MCF 10A (cell line): ENCODE measurements around the gene VSIG8. TPM values are rescaled to one million over a fixed set of nuclear protein-coding genes. Genes with fewer than 3 reads are reported as not detected.
"Not testable (repeated sequence)": the region's sequence is repeated elsewhere in the genome, so short reads cannot be mapped to it uniquely, and the experiment has no call there.

Experiments
- BruUV-seq: library from RNA; stranded (reverse); fragments of 400-500 nt; replicated peaks from 2 replicates; lab custom pipeline; 2021; lab: Mats Ljungman, UMichigan
- CTCF ChIA-PET: fragments of 300-600 bp; sonication (Branson Sonifier 250); formaldehyde crosslinking; extraction: SDS; loops from one replicate; lab custom pipeline; 2021; ENCODE audit warnings: antibody characterized with exemption, inconsistent platforms; lab: Yijun Ruan, JAX
- POLR2A ChIA-PET: fragments of 300-600, 350-650 bp; sonication (Branson Sonifier 250); formaldehyde crosslinking; extraction: SDS; loops from one replicate; lab custom pipeline; 2020; ENCODE audit warnings: antibody characterized with exemption, inconsistent platforms; lab: Yijun Ruan, JAX
- DNase-seq: peaks from one replicate; pipeline ENCODE4 v3.0.0-alpha.2; 2018; ENCODE audit not compliant: unreplicated experiment
- H3K27ac Mint-ChIP-seq: one replicate; pipeline ENCODE4 v1.8.0; 2022; ENCODE audit warnings: mild to moderate bottlenecking, low read depth, mixed read lengths; ENCODE audit not compliant: unreplicated experiment
- H3K27me3 Mint-ChIP-seq: one replicate; pipeline ENCODE4 v1.8.0; 2022; ENCODE audit warnings: mixed read lengths; ENCODE audit not compliant: insufficient read depth, unreplicated experiment
- H3K36me3 Mint-ChIP-seq: one replicate; pipeline ENCODE4 v1.8.0; 2022; ENCODE audit warnings: mild to moderate bottlenecking, moderate library complexity, mixed read lengths; ENCODE audit not compliant: insufficient read depth, unreplicated experiment
- H3K4me1 Mint-ChIP-seq: one replicate; pipeline ENCODE4 v1.8.0; 2022; ENCODE audit warnings: mixed read lengths; ENCODE audit not compliant: insufficient read depth, unreplicated experiment
- H3K4me3 Mint-ChIP-seq: one replicate; pipeline ENCODE4 v1.8.0; 2022; ENCODE audit warnings: mild to moderate bottlenecking, moderate library complexity, mixed read lengths; ENCODE audit not compliant: unreplicated experiment
- H3K9me3 Mint-ChIP-seq: one replicate; pipeline ENCODE4 v1.8.0; 2022; ENCODE audit warnings: mixed read lengths; ENCODE audit not compliant: unreplicated experiment
- intact Hi-C: fragments of 100-400 bp; cut with micrococcal nuclease; formaldehyde crosslinking; loops from 2 replicates; pipeline ENCODE4 v1.14.1; 2022
- total RNA-seq: library from RNA; stranded (reverse); gene quantifications from 2 replicates; pipeline ENCODE4 v1.2.3, GENCODE V29; 2022
- TF ChIP-seq, protein P1 (sequence below): fragments of 200-600 bp; IDR thresholded peaks from one replicate; pipeline ENCODE4 v1.8.0; 2022; ENCODE audit warnings: antibody characterized with exemption, mild to moderate bottlenecking; ENCODE audit not compliant: unreplicated experiment

Gene VSIG8
- total RNA-seq, 1 experiment from 2014 or later: not detected

DNA sequence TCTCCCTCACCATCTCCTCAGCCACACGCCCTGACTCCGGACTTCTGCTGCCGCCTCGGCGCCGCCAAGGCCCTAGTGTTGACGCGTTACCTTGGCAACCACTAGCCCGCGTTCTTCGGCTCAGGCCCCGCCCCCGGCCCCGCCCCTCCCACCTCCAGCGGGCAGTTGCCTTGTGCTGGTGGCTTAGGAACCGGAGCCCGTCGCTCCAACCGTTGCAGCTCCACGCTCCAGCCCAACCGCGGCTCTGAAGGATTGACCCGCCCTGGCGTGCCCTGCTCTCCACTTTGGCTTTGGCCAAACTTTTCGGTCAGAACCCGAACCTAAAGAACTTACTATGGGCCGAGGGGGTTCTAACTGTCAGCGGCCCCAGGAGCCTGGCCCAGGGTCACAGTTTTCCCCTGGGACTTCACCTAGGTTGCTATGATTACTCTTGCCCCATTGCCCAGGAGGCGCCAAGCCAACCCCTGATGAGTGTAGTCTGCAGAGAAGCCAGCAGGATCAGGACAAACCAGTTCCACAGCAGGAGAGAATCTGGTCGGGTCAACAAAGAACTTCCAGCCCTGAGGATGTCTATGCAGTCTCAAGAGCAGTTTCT is 37.7 kb upstream of the VSIG8 start, which contains the start of gene CFAP45:
Gene CFAP45 (minus strand): TSS at position 80 of the 595 bp plus-strand sequence. CDS start 67 bp downstream, at position 13.
- H3K27me3 Mint-ChIP-seq: no peaks in the 10 kb centered on the region
- no peaks in the 10 kb centered on the region for H3K9me3 Mint-ChIP-seq
- BruUV-seq: no TSS peak
- CTCF ChIA-PET: interaction anchor here (0.5 to 8.9 kb wide), 9 partner anchors 8 to 739 kb away, joined by 3 to 134 read pairs (median 3); no protein-coding TSS in a partner anchor
- H3K4me3 Mint-ChIP-seq: peak within 1 kb of the TSS; percentile 60
- POLR2A ChIA-PET: no interaction called here
- TF ChIP-seq, protein P1, sequence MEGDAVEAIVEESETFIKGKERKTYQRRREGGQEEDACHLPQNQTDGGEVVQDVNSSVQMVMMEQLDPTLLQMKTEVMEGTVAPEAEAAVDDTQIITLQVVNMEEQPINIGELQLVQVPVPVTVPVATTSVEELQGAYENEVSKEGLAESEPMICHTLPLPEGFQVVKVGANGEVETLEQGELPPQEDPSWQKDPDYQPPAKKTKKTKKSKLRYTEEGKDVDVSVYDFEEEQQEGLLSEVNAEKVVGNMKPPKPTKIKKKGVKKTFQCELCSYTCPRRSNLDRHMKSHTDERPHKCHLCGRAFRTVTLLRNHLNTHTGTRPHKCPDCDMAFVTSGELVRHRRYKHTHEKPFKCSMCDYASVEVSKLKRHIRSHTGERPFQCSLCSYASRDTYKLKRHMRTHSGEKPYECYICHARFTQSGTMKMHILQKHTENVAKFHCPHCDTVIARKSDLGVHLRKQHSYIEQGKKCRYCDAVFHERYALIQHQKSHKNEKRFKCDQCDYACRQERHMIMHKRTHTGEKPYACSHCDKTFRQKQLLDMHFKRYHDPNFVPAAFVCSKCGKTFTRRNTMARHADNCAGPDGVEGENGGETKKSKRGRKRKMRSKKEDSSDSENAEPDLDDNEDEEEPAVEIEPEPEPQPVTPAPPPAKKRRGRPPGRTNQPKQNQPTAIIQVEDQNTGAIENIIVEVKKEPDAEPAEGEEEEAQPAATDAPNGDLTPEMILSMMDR: no peak
- no peak within 1 kb of the TSS for H3K27ac Mint-ChIP-seq
- peaks cover 10% of the 10 kb centered on the region for H3K4me1 Mint-ChIP-seq
- peak; percentile 79 for DNase-seq
- intact Hi-C loops: no loop called here
- no peaks in the 10 kb centered on the region for H3K36me3 Mint-ChIP-seq

DNA sequence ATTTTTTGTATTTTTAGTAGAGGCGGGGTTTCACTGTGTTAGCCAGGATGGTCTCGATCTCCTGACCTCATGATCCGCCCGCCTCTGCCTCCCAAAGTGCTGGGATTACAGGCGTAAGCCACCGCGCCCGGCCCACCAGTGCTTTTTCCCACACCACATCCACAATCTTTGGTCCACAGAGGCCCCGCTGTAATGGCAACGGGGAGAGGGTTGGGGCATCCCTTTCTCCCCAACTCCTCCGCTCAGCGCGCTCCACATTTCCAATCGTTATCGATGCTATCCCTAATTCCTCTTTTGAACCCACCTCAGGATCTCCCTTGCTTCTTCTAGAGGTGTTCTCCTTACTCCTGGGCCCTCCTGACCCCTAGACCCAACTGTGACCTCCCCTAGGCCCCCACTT is 37.2 kb upstream of the VSIG8 start:
- H3K9me3 Mint-ChIP-seq, POLR2A ChIA-PET, H3K27ac Mint-ChIP-seq, BruUV-seq, H3K36me3 Mint-ChIP-seq, H3K4me1 Mint-ChIP-seq, DNase-seq, H3K27me3 Mint-ChIP-seq, intact Hi-C loops: not testable (repeated sequence)
- CTCF ChIA-PET: interaction anchor here (0.7 to 3.0 kb wide), 3 partner anchors 101 to 392 kb away, joined by 3 to 26 read pairs (median 3); no protein-coding TSS in a partner anchor
- peak overlapping the region; percentile 60 for H3K4me3 Mint-ChIP-seq

DNA sequence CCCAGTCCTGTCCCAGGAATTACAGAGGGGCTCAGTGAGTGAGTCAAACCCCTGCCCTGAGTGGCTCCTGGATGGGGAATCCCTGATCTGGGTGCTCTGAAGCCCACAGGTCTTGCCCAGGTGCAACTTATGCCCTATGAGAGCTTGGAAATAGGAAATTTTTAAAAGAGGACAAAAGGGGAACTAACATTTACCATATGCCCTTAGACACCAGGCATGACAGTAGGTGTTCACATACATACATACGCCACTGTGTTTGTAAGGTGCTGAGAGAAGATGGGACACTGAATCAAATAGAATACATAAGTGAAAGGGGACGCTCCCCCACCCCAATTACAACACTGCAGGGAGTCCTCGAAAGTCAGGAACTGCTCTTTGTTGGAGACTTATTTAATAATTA is 36.1 kb upstream of the VSIG8 start:
- H3K4me3 Mint-ChIP-seq: no peak overlapping the region
- no peaks in the 10 kb centered on the region for H3K27me3 Mint-ChIP-seq
- peaks cover 10% of the 10 kb centered on the region for H3K4me1 Mint-ChIP-seq
- ChIA-PET CTCF (interaction anchor here (1.4 to 15.0 kb wide), 2 partner anchors 9 to 94 kb away, joined by 3 to 1396 read pairs; partner anchors contain the start of gene FCRL6), POLR2A (no interaction called here)
- H3K36me3 Mint-ChIP-seq: no peaks in the 10 kb centered on the region
- intact Hi-C loops: no loop called here
- TF ChIP-seq, protein P1: no peak
- H3K9me3 Mint-ChIP-seq: no peaks in the 10 kb centered on the region
- H3K27ac Mint-ChIP-seq: no peak overlapping the region
- no peak for DNase-seq
- BruUV-seq: no TSS peak

DNA sequence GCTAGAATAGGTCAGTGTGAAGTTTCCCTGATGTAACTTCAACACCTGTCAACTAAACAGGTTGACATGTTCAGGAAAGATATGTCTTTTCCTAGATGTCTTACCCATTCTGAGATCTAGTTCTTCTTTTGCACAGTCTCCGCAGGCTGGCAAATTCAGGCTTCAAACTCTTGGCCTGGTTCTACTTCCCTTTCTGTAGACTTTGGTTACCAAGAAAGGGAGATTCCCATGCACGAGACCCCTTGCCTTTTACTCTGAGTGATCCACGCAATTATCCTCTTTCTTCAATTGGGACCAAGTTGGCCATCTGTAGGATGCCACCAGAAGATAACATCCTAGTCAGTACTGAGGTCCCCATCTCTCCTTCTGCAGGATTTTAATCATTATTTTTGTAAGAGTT is 35.5 kb upstream of the VSIG8 start:
- BruUV-seq: no TSS peak
- TF ChIP-seq, protein P1: no peak
- Mint-ChIP-seq H3K27ac (no peak overlapping the region), H3K27me3 (no peaks in the 10 kb centered on the region), H3K4me3 (no peak overlapping the region), H3K4me1 (peaks cover 10% of the 10 kb centered on the region), H3K36me3 (no peaks in the 10 kb centered on the region), H3K9me3 (no peaks in the 10 kb centered on the region)
- intact Hi-C loops: no loop called here
- DNase-seq: no peak
- CTCF ChIA-PET: interaction anchor here (1.0 to 15.0 kb wide), 5 partner anchors 8 to 107 kb away, joined by 3 to 1396 read pairs (median 142); partner anchors contain the start of gene FCRL6
- POLR2A ChIA-PET: no interaction called here
